AG04450 (cell line): Measurements from ENCODE around the gene NFIX. TPM values are rescaled to one million over a fixed set of nuclear protein-coding genes. Genes with fewer than 3 reads are reported as not detected.
"Not testable (repeated sequence)": the region's sequence is repeated elsewhere in the genome, so short reads cannot be mapped to it uniquely, and the experiment has no call there.

ENCODE experiments used
- CTCF ChIA-PET: fragments of 300-600, 350-600 bp; formaldehyde crosslinking; extraction: SDS; loops from one replicate; lab custom pipeline; 2022; ENCODE audit warnings: antibody characterized with exemption, inconsistent platforms; lab: Charles Lee
- POLR2A ChIA-PET: fragments of 350-600 bp; formaldehyde crosslinking; extraction: SDS; loops from one replicate; lab custom pipeline; 2021; ENCODE audit warnings: antibody characterized with exemption, inconsistent platforms; lab: Yijun Ruan, JAX
- DNase-seq: peaks from one replicate; pipeline ENCODE4 v3.0.0-alpha.2; 2011; ENCODE audit warnings: low read depth, low spot score
- H3K27ac ChIP-seq: one replicate; pipeline ENCODE4 v1.5.1; 2012; ENCODE audit warnings: low read depth, low read length, control low read depth
- H3K27me3 ChIP-seq: one replicate; pipeline ENCODE4 v1.6.0; 2012; ENCODE audit warnings: low read length; ENCODE audit not compliant: control insufficient read depth, insufficient read depth
- H3K4me3 ChIP-seq: 2 replicates; pipeline ENCODE4 v1.5.1; 2011; ENCODE audit warnings: mild to moderate bottlenecking, low read depth, low read length, control low read depth
- H3K9me3 ChIP-seq: 2 replicates; pipeline ENCODE4 v1.5.1; 2012; ENCODE audit warnings: low read length; ENCODE audit not compliant: control insufficient read depth, insufficient read depth
- CTCF ChIP-seq: IDR thresholded peaks from 2 replicates; pipeline ENCODE4 v1.5.1; 2011; ENCODE audit warnings: low read depth, low read length, control low read depth, inconsistent platforms
- polyA plus RNA-seq: library from polyadenylated mRNA; depleted of rRNA; stranded (reverse); fragments of >200 nt; gene quantifications from 2 replicates; pipeline ENCODE4 v1.2.3, GENCODE V29; 2011

Gene NFIX
- polyA plus RNA-seq, 1 experiment = 15.1 TPM

DNA sequence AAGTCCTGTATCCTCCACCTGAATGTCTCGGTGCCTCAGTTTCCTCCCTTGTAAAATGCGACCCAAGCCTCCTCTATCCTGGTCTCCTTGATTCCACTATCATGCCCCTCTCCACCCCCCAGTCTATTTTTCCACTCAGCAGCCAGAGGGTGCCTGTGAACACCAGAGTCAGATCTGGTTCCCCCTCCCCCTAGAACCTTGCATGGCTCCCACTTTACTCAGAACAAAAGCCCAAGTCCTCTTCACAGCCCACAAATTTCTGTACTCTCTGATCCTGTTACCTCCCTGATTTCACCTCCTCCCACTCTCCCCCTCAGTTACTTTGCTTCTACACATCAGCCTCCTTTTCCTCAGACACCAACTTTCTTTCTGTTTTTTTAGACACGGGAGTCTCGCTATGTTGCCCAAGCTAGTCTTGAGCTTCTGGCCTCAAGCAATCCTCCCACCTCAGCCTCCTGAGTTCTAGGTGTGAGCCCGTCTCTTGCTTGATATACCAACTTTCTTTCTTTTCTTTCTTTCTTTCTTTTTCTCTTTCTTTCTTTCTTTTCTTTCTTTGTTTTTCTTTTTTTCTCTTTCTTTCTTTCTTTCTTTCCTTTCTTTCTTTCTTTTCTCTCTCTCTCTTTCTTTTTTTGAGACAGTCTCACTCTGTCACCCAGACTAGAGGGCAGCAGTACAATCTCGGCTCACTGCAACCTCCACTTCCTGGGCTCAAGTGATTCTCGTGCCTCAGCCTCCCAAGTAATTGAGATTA, 25.0 kb upstream of the NFIX start:
- H3K27me3 ChIP-seq = no peaks in the 10 kb centered on the region
- TF ChIP-seq CTCF = no peak
- ChIA-PET CTCF (interaction anchor here (1.7 kb wide), 1 partner anchor 7 kb away, joined by 4 read pairs; no protein-coding TSS in a partner anchor), POLR2A (interaction anchor here (1.0 kb wide), 1 partner anchor 182 kb away, joined by 3 read pairs; no protein-coding TSS in a partner anchor)
- no peak overlapping the region for H3K27ac ChIP-seq
- no peak overlapping the region for H3K4me3 ChIP-seq
- H3K9me3 ChIP-seq = no peaks in the 10 kb centered on the region
- DNase-seq = no peak

DNA sequence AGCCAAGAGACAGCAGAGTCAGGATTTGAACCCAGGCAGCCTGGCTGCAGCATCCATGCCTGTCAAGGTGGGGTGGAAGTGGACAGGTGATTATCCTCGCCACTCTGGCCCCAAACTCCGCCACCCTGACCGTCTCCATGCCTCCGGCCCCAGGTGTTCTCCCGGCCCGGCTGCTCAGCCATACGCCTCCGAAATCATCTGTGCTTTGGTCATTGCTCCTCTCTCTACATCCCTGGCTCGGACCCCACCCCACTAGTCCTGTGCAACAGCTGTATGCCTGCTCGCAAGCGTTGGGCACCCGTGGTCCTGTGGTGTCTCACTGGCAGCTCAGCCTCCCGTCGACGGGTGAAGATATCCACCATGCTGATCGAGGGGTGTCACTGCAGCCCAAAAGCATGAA, 22.0 kb upstream of the NFIX start:
- no peaks in the 10 kb centered on the region for H3K9me3 ChIP-seq
- ChIA-PET POLR2A (no interaction called here), CTCF (interaction anchor here (1.7 to 5.4 kb wide), 3 partner anchors 9 to 88 kb away, joined by 6 to 66 read pairs (median 7); no protein-coding TSS in a partner anchor)
- H3K27me3 ChIP-seq = no peaks in the 10 kb centered on the region
- TF ChIP-seq CTCF = no peak
- H3K4me3 ChIP-seq = no peak overlapping the region
- DNase-seq = no peak
- H3K27ac ChIP-seq = no peak overlapping the region

DNA sequence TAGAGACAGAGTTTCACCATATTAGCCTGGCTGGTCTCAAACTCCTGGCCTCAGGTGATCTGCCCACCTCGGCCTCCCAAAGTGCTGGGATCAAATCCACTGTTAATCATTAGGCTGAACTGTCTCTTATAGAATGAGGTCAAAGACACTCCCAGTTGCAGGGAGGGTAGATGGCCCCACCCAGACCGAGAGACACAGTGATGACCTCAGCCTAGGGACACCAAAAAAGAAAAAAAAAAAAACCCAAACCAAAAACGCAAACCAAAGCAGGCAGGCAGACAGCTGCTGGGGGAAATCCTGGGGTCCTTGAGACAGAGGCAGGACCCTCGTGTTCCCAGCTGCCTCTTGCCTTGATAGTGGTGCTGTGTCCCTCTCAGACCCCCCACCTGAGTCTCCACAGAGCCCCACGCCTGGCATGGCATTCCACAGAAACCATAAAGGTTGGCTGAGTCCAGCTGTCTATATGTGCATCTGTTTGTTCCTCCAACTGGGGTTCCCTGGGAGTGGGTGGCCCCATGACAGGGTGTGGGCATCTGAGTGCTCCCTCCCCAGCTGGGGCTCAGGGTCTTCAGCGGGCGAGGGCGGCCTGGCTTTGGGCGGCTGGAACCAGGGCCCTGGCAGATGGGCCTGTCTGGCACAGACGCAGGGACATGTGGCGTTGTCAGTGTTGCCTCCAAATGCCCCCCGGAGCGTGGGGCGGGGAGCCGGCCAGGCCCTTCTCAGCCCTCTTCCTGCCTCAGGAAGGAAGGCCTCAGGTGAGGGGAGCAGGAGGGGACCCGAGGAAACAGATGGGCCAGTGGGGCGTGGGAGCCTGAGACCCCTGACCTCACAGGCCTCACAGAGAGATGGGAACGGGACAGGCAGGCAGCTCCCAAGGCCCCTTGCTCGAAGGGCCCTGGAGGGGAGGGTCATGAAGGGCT, 20.7 kb upstream of the NFIX start:
- H3K9me3 ChIP-seq = no peaks in the 10 kb centered on the region
- no peaks in the 10 kb centered on the region for H3K27me3 ChIP-seq
- TF ChIP-seq CTCF = no peak
- ChIA-PET POLR2A (interaction anchor here (0.8 kb wide), 1 partner anchor 120 kb away, joined by 3 read pairs; no protein-coding TSS in a partner anchor), CTCF (interaction anchor here (0.6 to 6.7 kb wide), 4 partner anchors 10 to 1652 kb away, joined by 3 to 86 read pairs (median 34); no protein-coding TSS in a partner anchor)
- no peak overlapping the region for H3K27ac ChIP-seq
- no peak for DNase-seq
- H3K4me3 ChIP-seq = no peak overlapping the region

DNA sequence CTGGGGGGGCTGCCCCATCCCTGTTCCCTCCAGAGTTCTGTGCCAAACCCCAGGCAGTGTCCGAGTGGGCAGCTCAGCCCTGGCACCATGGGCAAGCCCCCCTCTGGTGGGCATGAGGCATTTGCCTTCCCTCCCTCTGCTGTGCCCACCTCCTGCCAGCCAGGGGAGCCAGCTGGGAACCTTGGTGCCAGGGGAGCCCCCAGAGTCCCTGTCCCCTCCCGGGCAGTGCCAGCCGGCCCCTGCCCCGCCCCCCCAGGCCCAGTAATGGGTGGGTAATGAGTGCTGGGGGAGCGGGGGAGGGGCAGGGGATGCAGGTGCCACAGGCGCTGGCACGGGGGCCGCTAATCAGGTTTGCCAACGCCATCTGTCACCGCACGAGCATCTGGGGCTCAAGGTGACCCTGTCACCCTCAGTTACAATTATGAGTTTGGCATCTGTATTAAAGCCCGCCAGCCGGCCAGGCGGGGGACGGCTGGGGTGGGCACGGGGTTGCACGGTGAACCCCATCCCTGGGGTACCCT, 20.0 kb upstream of the NFIX start:
- CTCF ChIA-PET = interaction anchor here (0.5 to 6.7 kb wide), 5 partner anchors 11 to 1072 kb away, joined by 3 to 150 read pairs (median 66); no protein-coding TSS in a partner anchor
- Histone ChIP-seq H3K4me3 (no peak overlapping the region), H3K27ac (no peak overlapping the region), H3K27me3 (no peaks in the 10 kb centered on the region), H3K9me3 (no peaks in the 10 kb centered on the region)
- no peak for DNase-seq
- POLR2A ChIA-PET = interaction anchor here (0.8 kb wide), 1 partner anchor 119 kb away, joined by 3 read pairs; no protein-coding TSS in a partner anchor
- no peak for TF ChIP-seq CTCF

- DNase-seq, H3K27ac ChIP-seq, H3K27me3 ChIP-seq, H3K9me3 ChIP-seq, H3K4me3 ChIP-seq, POLR2A ChIA-PET: not testable (repeated sequence)
- CTCF ChIA-PET = interaction anchor here (0.6 to 6.7 kb wide), 7 partner anchors 12 to 745 kb away, joined by 3 to 150 read pairs (median 66); no protein-coding TSS in a partner anchor
Observed at GRCh38 chr19:12976109-12976508, 19.2 kb upstream of the NFIX start.
